Duodenal mucosa (tissue), 2 donors: ENCODE results near the gene CZIB.

ENCODE experiments used
- H3K27ac ChIP-seq: one replicate; pipeline ENCODE4 v1.7.0; 2013; ENCODE audit warnings: low read depth, low read length
- H3K27me3 ChIP-seq, 2 donors: one replicate each; pipeline ENCODE4 v1.7.0; 2013; ENCODE audit warnings: low read length in 2 of 2, control low read depth in 1 of 2; ENCODE audit not compliant: insufficient read depth in 2 of 2, control insufficient read depth in 1 of 2
- H3K36me3 ChIP-seq, 2 donors: one replicate each; pipeline ENCODE4 v1.7.0; 2013; ENCODE audit warnings: low read length in 2 of 2, control low read depth in 1 of 2; ENCODE audit not compliant: insufficient read depth in 2 of 2, control insufficient read depth in 1 of 2
- H3K4me1 ChIP-seq, 2 donors: one replicate each; pipeline ENCODE4 v1.7.0; 2013; ENCODE audit warnings: low read length in 2 of 2, control low read depth in 1 of 2; ENCODE audit not compliant: insufficient read depth in 2 of 2, control insufficient read depth in 1 of 2
- H3K4me3 ChIP-seq, 2 donors: one replicate each; pipeline ENCODE4 v1.7.0; 2013; ENCODE audit warnings: low read length in 2 of 2, low read depth in 1 of 2
- H3K9ac ChIP-seq, 2 donors: one replicate each; pipeline ENCODE4 v1.7.0; 2013; ENCODE audit warnings: low read length in 2 of 2, low read depth in 1 of 2
- H3K9me3 ChIP-seq, 2 donors: one replicate each; pipeline ENCODE4 v1.7.0; 2013; ENCODE audit warnings: low read length in 2 of 2, control low read depth in 1 of 2; ENCODE audit not compliant: control insufficient read depth in 1 of 2

Gene CZIB

GRCh38 chr1:53241828-53242227, 21.4 kb upstream of the CZIB start:
- Histone ChIP-seq H3K27me3 (no peaks in the 10 kb centered on the region), H3K27ac (no peak overlapping the region), H3K9ac (no peak overlapping the region), H3K9me3 (no peaks in the 10 kb centered on the region), H3K36me3 (no peaks in the 10 kb centered on the region), H3K4me1 (peaks cover 24 to 25% of the 10 kb centered on the region in 2 donors), H3K4me3 (no peak overlapping the region)

- H3K9ac ChIP-seq: peak within 1 kb of the TSS; percentile 91 to 97
- no peaks in the 10 kb centered on the region for H3K9me3 ChIP-seq
- H3K27me3 ChIP-seq: no peaks in the 10 kb centered on the region
- peak within 1 kb of the TSS; percentile 46 for H3K27ac ChIP-seq
- peak within 1 kb of the TSS; percentile 99 for H3K4me3 ChIP-seq
- peaks cover 0 to 27% of the 10 kb centered on the region in 2 donors for H3K36me3 ChIP-seq
- peaks cover 15 to 20% of the 10 kb centered on the region in 2 donors for H3K4me1 ChIP-seq
Observed at GRCh38 chr1:53238197-53239155, 18.0 kb upstream of the CZIB start, which contains the start of gene MAGOH. MAGOH (minus strand) TSS chr1:53238518; CDS start chr1:53238448, 70 bp downstream.

GRCh38 chr1:53237638-53238037, 17.2 kb upstream of the CZIB start:
- Histone ChIP-seq H3K4me1 (peaks cover 12 to 18% of the 10 kb centered on the region in 2 donors), H3K36me3 (peaks cover under 1 to 35% of the 10 kb centered on the region in 2 donors), H3K27ac (no peak overlapping the region), H3K9me3 (no peaks in the 10 kb centered on the region), H3K27me3 (no peaks in the 10 kb centered on the region), H3K4me3 (peak overlapping the region; percentile 99), H3K9ac (peak overlapping the region; percentile 91 to 97)

- H3K9ac ChIP-seq: peak overlapping the region; percentile 87 to 99
- H3K27ac ChIP-seq: peak overlapping the region; percentile 99
- H3K27me3 ChIP-seq: no peaks in the 10 kb centered on the region
- H3K36me3 ChIP-seq: peaks cover 9 to 12% of the 10 kb centered on the region in 2 donors
- no peaks in the 10 kb centered on the region for H3K9me3 ChIP-seq
- H3K4me1 ChIP-seq: peaks cover 12 to 13% of the 10 kb centered on the region in 2 donors
- peak overlapping the region; percentile 86 to 98 for H3K4me3 ChIP-seq
Observed at GRCh38 chr1:53220962-53221286, 490 bp upstream of the CZIB start.

GRCh38 chr1:53219711-53220110, 723 bp downstream of the CZIB start:
- Histone ChIP-seq H3K9ac (peak overlapping the region; percentile 87 to 99), H3K9me3 (no peaks in the 10 kb centered on the region), H3K27me3 (no peaks in the 10 kb centered on the region), H3K36me3 (peaks cover 9 to 17% of the 10 kb centered on the region in 2 donors), H3K4me3 (peak overlapping the region; percentile 86 to 98), H3K27ac (peak overlapping the region; percentile 99), H3K4me1 (peaks cover 12 to 13% of the 10 kb centered on the region in 2 donors)

- H3K4me3 ChIP-seq: no peak overlapping the region
- peaks cover 12 to 13% of the 10 kb centered on the region in 2 donors for H3K4me1 ChIP-seq
- no peak overlapping the region for H3K27ac ChIP-seq
- no peaks in the 10 kb centered on the region for H3K27me3 ChIP-seq
- H3K9me3 ChIP-seq: no peaks in the 10 kb centered on the region
- peaks cover 22 to 30% of the 10 kb centered on the region in 2 donors for H3K36me3 ChIP-seq
- H3K9ac ChIP-seq: no peak overlapping the region
Observed at GRCh38 chr1:53218201-53218600, 2.2 kb downstream of the CZIB start.

GRCh38 chr1:53214376-53214940, 6.0 kb downstream of the CZIB start:
- no peak overlapping the region for H3K9ac ChIP-seq
- peaks cover 45 to 63% of the 10 kb centered on the region in 2 donors for H3K36me3 ChIP-seq
- no peaks in the 10 kb centered on the region for H3K27me3 ChIP-seq
- H3K4me1 ChIP-seq: peaks cover under 1 to 3% of the 10 kb centered on the region in 2 donors
- no peaks in the 10 kb centered on the region for H3K9me3 ChIP-seq
- H3K4me3 ChIP-seq: no peak overlapping the region
- no peak overlapping the region for H3K27ac ChIP-seq

GRCh38 chr1:53210954-53211353, 9.5 kb downstream of the CZIB start:
- Histone ChIP-seq H3K36me3 (peaks cover 49 to 85% of the 10 kb centered on the region in 2 donors), H3K4me3 (no peak overlapping the region), H3K27me3 (no peaks in the 10 kb centered on the region), H3K9ac (no peak overlapping the region), H3K4me1 (no peaks in the 10 kb centered on the region), H3K27ac (no peak overlapping the region), H3K9me3 (peaks cover 6 to 9% of the 10 kb centered on the region in 2 donors)

- peaks cover 8 to 9% of the 10 kb centered on the region in 2 donors for H3K9me3 ChIP-seq
- H3K9ac ChIP-seq: no peak overlapping the region
- H3K4me3 ChIP-seq: no peak overlapping the region
- peaks cover 49 to 86% of the 10 kb centered on the region in 2 donors for H3K36me3 ChIP-seq
- H3K27me3 ChIP-seq: no peaks in the 10 kb centered on the region
- no peaks in the 10 kb centered on the region for H3K4me1 ChIP-seq
- H3K27ac ChIP-seq: no peak overlapping the region
Observed at GRCh38 chr1:53210352-53210751, 10.1 kb downstream of the CZIB start.

- Histone ChIP-seq H3K27ac (no peak overlapping the region), H3K36me3 (peaks cover 34 to 91% of the 10 kb centered on the region in 2 donors), H3K4me3 (no peak overlapping the region), H3K4me1 (no peaks in the 10 kb centered on the region), H3K27me3 (no peaks in the 10 kb centered on the region), H3K9me3 (peaks cover 8 to 9% of the 10 kb centered on the region in 2 donors), H3K9ac (no peak overlapping the region)
Observed at GRCh38 chr1:53207726-53208125, 12.7 kb downstream of the CZIB start.
